22Rv1 (cell line): ENCODE measurements around the gene UPF1.

Source experiments
- H3K27ac ChIP-seq: fragments of 450-650 bp; 2 replicates; pipeline ENCODE4 v1.5.1; 2017
- ZFX ChIP-seq: fragments of 450-650 bp; IDR thresholded peaks from 2 replicates; pipeline ENCODE4 v1.6.1; 2017; ENCODE audit warnings: antibody characterized with exemption, borderline replicate concordance
- TF ChIP-seq, protein P1 (sequence below): fragments of 450-650 bp; IDR thresholded peaks from 2 replicates; pipeline ENCODE4 v1.5.1; 2017; ENCODE audit warnings: mild to moderate bottlenecking

UPF1 gene

DNA sequence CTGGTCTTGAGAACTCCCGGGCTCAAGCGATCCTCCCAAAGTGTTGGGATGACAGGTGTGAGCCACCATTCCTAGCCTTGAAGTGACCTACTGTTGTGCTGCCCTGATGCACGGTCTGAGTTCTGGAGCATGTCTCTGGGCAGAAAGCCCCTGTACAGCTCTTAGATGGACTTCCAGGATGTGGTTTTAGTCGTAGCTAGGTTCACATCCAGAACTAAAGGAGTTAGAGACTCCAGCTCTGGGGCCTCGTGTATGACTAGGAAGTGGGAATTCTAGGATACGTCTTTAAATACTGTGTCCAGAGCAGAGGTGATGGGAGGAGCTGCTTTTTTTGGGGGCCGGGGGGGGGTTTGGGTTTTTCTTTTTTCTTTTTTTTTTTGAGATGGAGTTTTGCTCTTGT lies 12.2 kb downstream of the UPF1 start:
- no peak overlapping the region for H3K27ac ChIP-seq
- TF ChIP-seq, protein P1, sequence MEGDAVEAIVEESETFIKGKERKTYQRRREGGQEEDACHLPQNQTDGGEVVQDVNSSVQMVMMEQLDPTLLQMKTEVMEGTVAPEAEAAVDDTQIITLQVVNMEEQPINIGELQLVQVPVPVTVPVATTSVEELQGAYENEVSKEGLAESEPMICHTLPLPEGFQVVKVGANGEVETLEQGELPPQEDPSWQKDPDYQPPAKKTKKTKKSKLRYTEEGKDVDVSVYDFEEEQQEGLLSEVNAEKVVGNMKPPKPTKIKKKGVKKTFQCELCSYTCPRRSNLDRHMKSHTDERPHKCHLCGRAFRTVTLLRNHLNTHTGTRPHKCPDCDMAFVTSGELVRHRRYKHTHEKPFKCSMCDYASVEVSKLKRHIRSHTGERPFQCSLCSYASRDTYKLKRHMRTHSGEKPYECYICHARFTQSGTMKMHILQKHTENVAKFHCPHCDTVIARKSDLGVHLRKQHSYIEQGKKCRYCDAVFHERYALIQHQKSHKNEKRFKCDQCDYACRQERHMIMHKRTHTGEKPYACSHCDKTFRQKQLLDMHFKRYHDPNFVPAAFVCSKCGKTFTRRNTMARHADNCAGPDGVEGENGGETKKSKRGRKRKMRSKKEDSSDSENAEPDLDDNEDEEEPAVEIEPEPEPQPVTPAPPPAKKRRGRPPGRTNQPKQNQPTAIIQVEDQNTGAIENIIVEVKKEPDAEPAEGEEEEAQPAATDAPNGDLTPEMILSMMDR: no peak
- TF ChIP-seq ZFX: no peak

DNA sequence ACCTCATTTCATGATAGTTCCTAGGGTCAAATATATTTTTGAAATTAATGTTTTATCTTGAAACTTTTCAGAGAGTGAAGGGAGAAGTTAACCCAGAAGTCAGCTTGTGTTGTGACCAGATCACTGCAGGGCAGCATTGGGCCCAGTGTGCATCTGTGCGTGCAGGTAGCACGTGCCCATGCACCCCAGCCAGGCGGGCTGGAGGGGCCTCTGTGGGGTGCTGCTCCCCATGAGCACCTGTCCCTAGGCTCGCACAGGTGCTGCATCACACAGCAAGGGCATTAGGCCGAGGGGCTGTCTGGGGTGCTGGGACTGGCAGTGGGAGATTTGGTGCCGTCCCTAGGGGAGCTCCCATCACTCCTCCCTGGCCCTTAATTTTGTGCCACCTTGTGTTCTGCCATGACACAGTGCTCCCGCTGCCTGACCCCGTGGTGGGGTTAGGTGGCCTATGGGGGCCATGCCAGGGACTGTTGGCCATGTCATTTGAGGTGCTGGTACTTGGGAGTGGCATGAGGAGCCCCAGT lies 13.1 kb downstream of the UPF1 start:
- no peak overlapping the region for H3K27ac ChIP-seq
- TF ChIP-seq ZFX: no peak
- TF ChIP-seq, protein P1: no peak

DNA sequence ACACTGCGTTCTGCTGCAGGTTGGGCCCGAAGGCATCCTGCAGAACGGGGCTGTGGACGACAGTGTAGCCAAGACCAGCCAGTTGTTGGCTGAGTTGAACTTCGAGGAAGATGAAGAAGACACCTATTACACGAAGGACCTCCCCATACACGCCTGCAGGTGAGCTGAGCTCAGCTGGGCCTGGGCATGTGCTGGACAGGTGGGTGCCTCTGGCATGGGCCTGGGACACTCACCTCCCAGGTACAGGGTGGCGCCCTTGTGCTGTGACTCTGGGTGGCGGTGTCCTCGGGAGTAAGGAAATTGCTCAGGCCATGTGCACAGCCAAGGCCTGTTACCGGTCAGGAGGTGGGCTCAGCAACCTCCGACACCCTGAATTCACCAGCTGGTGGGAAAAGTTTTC lies 14.2 kb downstream of the UPF1 start:
- no peak overlapping the region for H3K27ac ChIP-seq
- TF ChIP-seq, protein P1: no peak

DNA sequence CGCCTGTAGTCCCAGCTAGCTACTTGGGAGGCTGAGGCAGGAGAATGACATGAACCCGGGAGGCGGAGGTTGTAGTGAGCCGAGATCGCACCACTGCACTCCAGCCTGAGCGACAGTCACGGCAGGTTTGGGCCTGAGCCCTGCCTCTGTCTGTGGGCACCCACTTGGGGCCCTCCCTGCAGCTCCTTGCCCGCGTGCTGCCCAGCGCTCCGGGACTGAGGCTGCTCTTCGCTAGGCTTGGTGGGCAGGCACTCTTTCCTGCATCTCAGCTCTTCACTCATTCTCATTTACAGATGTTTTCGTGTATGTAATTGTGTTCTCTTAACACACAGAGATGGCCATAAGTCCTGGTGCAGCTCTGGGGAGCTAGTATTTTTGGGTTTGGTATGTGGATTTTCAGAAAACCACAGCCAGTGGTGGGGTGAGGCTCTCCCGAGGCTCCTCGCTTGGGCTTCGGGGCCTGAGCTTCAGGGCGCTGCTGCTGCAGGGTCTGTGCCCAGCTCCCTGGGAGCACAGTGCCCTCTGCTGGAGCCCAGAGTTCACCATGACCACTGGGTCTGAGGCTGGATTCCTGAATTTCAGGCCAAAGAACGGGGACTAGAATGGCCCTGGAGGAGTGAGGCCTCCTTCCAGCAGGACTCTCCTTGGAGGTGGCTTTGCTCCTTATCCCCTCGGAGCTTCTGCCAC lies 15.2 kb downstream of the UPF1 start:
- TF ChIP-seq ZFX: no peak
- TF ChIP-seq, protein P1: peak; percentile 85

DNA sequence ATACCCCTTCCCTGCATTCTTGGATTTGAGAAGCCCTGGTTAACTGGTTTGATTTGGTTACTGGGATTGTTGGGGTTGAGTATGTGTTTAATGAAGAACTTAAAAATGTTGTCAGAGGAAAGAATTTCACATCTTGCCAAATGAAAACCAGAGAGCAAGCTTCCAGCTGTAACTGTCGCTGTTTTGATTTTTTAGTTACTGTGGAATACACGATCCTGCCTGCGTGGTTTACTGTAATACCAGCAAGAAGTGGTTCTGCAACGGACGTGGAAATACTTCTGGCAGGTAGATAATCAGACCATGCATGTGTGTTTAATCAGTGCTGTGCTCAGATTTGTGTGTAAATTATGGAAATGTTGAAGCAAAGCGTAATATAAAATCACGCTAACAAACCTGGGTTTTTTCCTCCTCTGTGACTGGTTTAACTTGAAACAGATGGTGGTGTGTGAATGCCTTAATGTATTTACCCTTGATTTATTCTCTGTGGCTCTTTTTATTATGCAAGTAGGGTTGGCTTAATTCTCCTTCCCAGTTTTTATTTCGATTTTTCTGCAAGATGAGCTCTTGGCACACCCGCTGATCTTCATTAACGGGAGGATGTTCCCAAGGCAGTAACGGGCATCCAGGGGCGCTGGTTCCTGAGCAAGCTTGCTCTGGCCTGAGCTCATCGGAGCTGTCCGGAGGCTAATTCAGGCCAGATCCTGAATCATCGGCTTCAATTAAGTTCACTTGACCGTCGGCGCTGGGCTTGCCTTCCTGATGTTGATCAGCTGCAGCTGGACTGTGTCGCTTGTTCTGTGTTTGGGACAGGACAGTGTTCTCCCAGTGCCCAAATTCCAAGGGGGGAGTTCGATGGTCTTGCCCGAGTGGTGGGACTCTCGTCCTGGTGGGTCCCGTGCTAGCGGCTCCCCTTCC lies 16.0 kb downstream of the UPF1 start:
- no peak for TF ChIP-seq ZFX
- TF ChIP-seq, protein P1: peak; percentile 59
- H3K27ac ChIP-seq: no peak overlapping the region

More for the DNA sequence above, 15.2 kb downstream of the UPF1 start:
- H3K27ac ChIP-seq: no peak overlapping the region

GRCh38 chr19:18848878-18849661 lies 17.3 kb downstream of the UPF1 start:
- H3K27ac ChIP-seq: no peak overlapping the region
- TF ChIP-seq ZFX: no peak
- TF ChIP-seq, protein P1: no peak
